Activated CD4-positive, alpha-beta T cell treated with anti-CD3 and anti-CD28 coated beads for 36 hours (primary cell): ENCODE results near the gene PIWIL4. TPM values are rescaled to one million over a fixed set of nuclear protein-coding genes. Genes with fewer than 3 reads are reported as not detected.
A peak's percentile ranks its signal among the peaks of the same experiment; 100 is the strongest.

Experiments used
- ATAC-seq: fragments of 200-7000 bp; cut with Tn5 transposase; one replicate; pipeline ENCODE4 v1.10.0; 2021; ENCODE audit warnings: mild to moderate bottlenecking, moderate library complexity
- CTCF ChIA-PET: fragments of 350-600 bp; sonication (Branson Sonifier 250); formaldehyde crosslinking; loops from one replicate; lab custom pipeline; 2021; ENCODE audit warnings: antibody characterized with exemption; lab: Charles Lee
- POLR2A ChIA-PET: fragments of 350-600 bp; sonication (Branson Sonifier 250); formaldehyde crosslinking; loops from one replicate; lab custom pipeline; 2021; ENCODE audit warnings: antibody characterized with exemption, inconsistent platforms; lab: Charles Lee
- DNase-seq: peaks from one replicate; pipeline ENCODE4 v3.0.0-alpha.2; 2020
- H3K27ac Mint-ChIP-seq: one replicate; pipeline ENCODE4 v1.8.0; 2021; ENCODE audit warnings: mixed read lengths
- H3K27me3 Mint-ChIP-seq: one replicate; pipeline ENCODE4 v1.8.0; 2021; ENCODE audit warnings: mixed read lengths
- H3K36me3 Mint-ChIP-seq: one replicate; pipeline ENCODE4 v1.8.0; 2021; ENCODE audit warnings: low read depth, mixed read lengths
- H3K4me1 Mint-ChIP-seq: one replicate; pipeline ENCODE4 v1.8.0; 2021; ENCODE audit warnings: mixed read lengths
- H3K4me3 Mint-ChIP-seq: one replicate; pipeline ENCODE4 v1.8.0; 2021; ENCODE audit warnings: mild to moderate bottlenecking, moderate library complexity, mixed read lengths
- H3K9me3 Mint-ChIP-seq: one replicate; pipeline ENCODE4 v1.8.0; 2021; ENCODE audit warnings: low read depth, mixed read lengths
- intact Hi-C, 2 experiments: fragments of 100-400 bp; cut with DNase I in 1 of 2; cut with micrococcal nuclease in 1 of 2; formaldehyde crosslinking; loops; one replicate each; pipeline versions ENCODE4 v1.14.2 to v1.15.1; 2022 to 2024; cut with DNase I, micrococcal nuclease
- total RNA-seq, 2 experiments: library from RNA; stranded (reverse); gene quantifications; one replicate each; pipeline ENCODE4 v1.2.3, GENCODE V29; 2021

Gene PIWIL4
- total RNA-seq, 2 experiments from 2014 or later: 0.37 to 0.48 TPM

DNA sequence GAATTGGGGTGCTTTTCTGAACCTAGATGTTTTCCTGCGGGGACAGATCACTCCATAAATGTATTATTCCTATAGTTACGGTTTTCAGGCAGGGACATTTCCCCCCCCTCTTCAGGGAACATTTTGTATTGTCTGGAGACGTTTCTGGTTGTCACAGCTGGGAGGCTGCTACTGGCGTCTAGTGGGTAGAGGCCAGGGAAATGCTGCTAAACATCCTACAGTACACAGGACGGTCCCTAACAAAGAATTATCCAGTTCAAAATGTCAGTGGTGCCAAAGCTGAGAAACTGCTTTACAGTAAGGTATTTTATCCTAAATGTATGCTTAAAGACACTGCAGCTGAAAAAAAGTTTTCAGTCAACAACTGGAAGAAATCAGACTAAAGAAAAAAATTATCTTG, 19.4 kb downstream of the PIWIL4 start:
- CTCF ChIA-PET: interaction anchor here (1.9 to 2.0 kb wide), 2 partner anchors 10 to 67 kb away, joined by 6 to 7 read pairs; no protein-coding TSS in a partner anchor
- Mint-ChIP-seq H3K4me3 (no peak overlapping the region), H3K4me1 (peaks cover 4% of the 10 kb centered on the region), H3K27ac (no peak overlapping the region), H3K27me3 (no peaks in the 10 kb centered on the region), H3K9me3 (no peaks in the 10 kb centered on the region), H3K36me3 (no peaks in the 10 kb centered on the region)
- ATAC-seq (no peak), DNase-seq (no peak)
- POLR2A ChIA-PET: no interaction called here
- intact Hi-C loops: no loop called here

DNA sequence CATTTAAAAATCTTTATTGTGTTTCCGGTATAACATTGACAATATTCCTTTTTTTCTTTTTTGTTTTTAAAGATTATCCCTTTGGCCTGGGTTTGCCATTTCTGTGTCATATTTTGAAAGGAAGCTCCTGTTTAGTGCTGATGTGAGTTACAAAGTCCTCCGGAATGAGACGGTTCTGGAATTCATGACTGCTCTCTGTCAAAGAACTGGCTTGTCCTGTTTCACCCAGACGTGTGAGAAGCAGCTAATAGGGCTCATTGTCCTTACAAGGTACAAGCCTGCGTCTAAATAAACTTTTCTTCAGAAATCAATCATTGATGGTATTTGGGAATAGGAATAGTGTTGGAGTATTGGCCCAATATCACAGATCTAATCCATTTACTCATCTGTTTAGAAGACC, 19.8 kb downstream of the PIWIL4 start:
- Mint-ChIP-seq H3K4me3 (no peak overlapping the region), H3K9me3 (no peaks in the 10 kb centered on the region), H3K27me3 (no peaks in the 10 kb centered on the region), H3K4me1 (peaks cover 4% of the 10 kb centered on the region), H3K36me3 (no peaks in the 10 kb centered on the region), H3K27ac (no peak overlapping the region)
- CTCF ChIA-PET: interaction anchor here (1.9 to 2.0 kb wide), 2 partner anchors 9 to 67 kb away, joined by 6 to 7 read pairs; no protein-coding TSS in a partner anchor
- ATAC-seq (no peak), DNase-seq (no peak)
- intact Hi-C loops: no loop called here
- POLR2A ChIA-PET: no interaction called here

DNA sequence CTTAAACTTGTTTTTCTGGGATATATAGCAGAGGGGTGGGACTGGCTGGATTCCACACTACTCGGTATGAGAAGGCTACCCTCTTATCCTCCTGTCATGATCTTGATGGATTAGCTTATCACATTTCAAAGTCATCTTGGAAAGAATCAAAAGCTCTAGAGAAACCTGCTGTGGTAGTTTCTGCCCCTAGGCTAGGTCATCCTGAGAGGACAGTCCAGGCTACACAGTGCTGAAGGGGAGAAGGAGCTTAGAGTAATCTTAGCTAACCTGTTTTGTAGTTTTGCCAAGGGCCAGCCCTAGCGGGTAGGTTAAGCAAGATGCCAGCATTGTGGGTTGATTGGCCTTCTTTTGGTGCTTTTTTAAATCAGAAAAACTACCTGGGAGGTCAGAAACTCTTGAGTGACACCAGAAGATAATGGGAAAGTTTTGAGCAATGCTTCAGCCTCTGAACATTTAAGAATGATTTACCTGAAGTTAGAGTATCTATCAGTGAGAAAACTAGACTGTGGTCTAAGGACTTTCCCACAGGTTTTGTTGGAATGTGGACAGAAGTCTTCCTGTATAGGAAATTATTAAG, 21.3 kb downstream of the PIWIL4 start:
- no peaks in the 10 kb centered on the region for H3K27me3 Mint-ChIP-seq
- no peak overlapping the region for H3K27ac Mint-ChIP-seq
- no peak for DNase-seq
- no peaks in the 10 kb centered on the region for H3K4me1 Mint-ChIP-seq
- H3K4me3 Mint-ChIP-seq: no peak overlapping the region
- intact Hi-C loops: no loop called here
- H3K36me3 Mint-ChIP-seq: no peaks in the 10 kb centered on the region
- no peaks in the 10 kb centered on the region for H3K9me3 Mint-ChIP-seq
- ChIA-PET CTCF (interaction anchor here (1.9 to 2.0 kb wide), 2 partner anchors 8 to 69 kb away, joined by 6 to 7 read pairs; no protein-coding TSS in a partner anchor), POLR2A (no interaction called here)
- no peak for ATAC-seq

- no peaks in the 10 kb centered on the region for H3K27me3 Mint-ChIP-seq
- DNase-seq: no peak
- intact Hi-C loops: no loop called here
- no peaks in the 10 kb centered on the region for H3K36me3 Mint-ChIP-seq
- CTCF ChIA-PET: no interaction called here
- POLR2A ChIA-PET: no interaction called here
- H3K4me3 Mint-ChIP-seq: no peak overlapping the region
- no peaks in the 10 kb centered on the region for H3K9me3 Mint-ChIP-seq
- ATAC-seq: no peak
- H3K4me1 Mint-ChIP-seq: no peaks in the 10 kb centered on the region
- H3K27ac Mint-ChIP-seq: no peak overlapping the region
Measured at GRCh38 chr11:94590352-94591041, 23.3 kb downstream of the PIWIL4 start.

DNA sequence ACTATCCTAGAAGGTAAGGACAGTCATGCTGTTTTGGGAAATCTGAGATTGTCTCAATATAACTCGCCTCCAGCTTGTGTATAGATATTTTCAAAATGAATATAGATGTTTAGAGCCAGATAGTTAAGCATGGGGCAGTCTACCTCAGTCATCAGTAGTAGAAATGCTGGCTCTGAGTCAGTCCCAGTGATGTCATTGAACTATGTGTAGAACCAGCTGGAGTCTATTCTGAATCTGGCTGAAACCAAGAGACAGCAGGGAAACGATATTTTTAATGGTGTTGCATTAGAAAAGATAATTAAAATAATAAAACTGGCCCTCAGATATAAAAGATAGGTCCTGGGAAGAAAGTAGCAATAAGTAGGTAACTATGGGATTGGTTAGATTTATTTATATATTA, 25.9 kb downstream of the PIWIL4 start:
- ChIA-PET CTCF (interaction anchor here (1.2 kb wide), 1 partner anchor 12 kb away, joined by 3 read pairs; no protein-coding TSS in a partner anchor), POLR2A (no interaction called here)
- peak; percentile 51 for ATAC-seq
- H3K9me3 Mint-ChIP-seq: no peaks in the 10 kb centered on the region
- H3K4me3 Mint-ChIP-seq: no peak overlapping the region
- DNase-seq: no peak
- no peaks in the 10 kb centered on the region for H3K4me1 Mint-ChIP-seq
- no peaks in the 10 kb centered on the region for H3K27me3 Mint-ChIP-seq
- no peak overlapping the region for H3K27ac Mint-ChIP-seq
- no peaks in the 10 kb centered on the region for H3K36me3 Mint-ChIP-seq
- intact Hi-C loops: no loop called here

- no peak overlapping the region for H3K27ac Mint-ChIP-seq
- CTCF ChIA-PET: interaction anchor here (1.5 to 1.7 kb wide), 2 partner anchors 8 to 20 kb away, joined by 3 to 6 read pairs; no protein-coding TSS in a partner anchor
- H3K4me1 Mint-ChIP-seq: no peaks in the 10 kb centered on the region
- no peaks in the 10 kb centered on the region for H3K9me3 Mint-ChIP-seq
- intact Hi-C loops: no loop called here
- no peak overlapping the region for H3K4me3 Mint-ChIP-seq
- H3K36me3 Mint-ChIP-seq: no peaks in the 10 kb centered on the region
- DNase-seq (no peak), ATAC-seq (no peak)
- H3K27me3 Mint-ChIP-seq: no peaks in the 10 kb centered on the region
- POLR2A ChIA-PET: no interaction called here
Measured at GRCh38 chr11:94595076-94595475, 27.9 kb downstream of the PIWIL4 start.

- ATAC-seq (no peak), DNase-seq (peak; percentile 6)
- Mint-ChIP-seq H3K27me3 (no peaks in the 10 kb centered on the region), H3K27ac (no peak overlapping the region), H3K4me3 (no peak overlapping the region), H3K9me3 (no peaks in the 10 kb centered on the region), H3K36me3 (no peaks in the 10 kb centered on the region), H3K4me1 (peaks cover under 1% of the 10 kb centered on the region)
- CTCF ChIA-PET: no interaction called here
- POLR2A ChIA-PET: no interaction called here
- intact Hi-C loops: no loop called here
Measured at GRCh38 chr11:94597896-94598295, 30.7 kb downstream of the PIWIL4 start.

GRCh38 chr11:94599510-94599909, 32.3 kb downstream of the PIWIL4 start:
- H3K27ac Mint-ChIP-seq: no peak overlapping the region
- DNase-seq (no peak), ATAC-seq (no peak)
- H3K4me1 Mint-ChIP-seq: peaks cover 2% of the 10 kb centered on the region
- H3K36me3 Mint-ChIP-seq: no peaks in the 10 kb centered on the region
- intact Hi-C loops: no loop called here
- no peaks in the 10 kb centered on the region for H3K9me3 Mint-ChIP-seq
- POLR2A ChIA-PET: no interaction called here
- no peak overlapping the region for H3K4me3 Mint-ChIP-seq
- no peaks in the 10 kb centered on the region for H3K27me3 Mint-ChIP-seq
- CTCF ChIA-PET: interaction anchor here (0.5 to 0.9 kb wide), 3 partner anchors 77 to 82 kb away, joined by 3 read pairs; no protein-coding TSS in a partner anchor

DNA sequence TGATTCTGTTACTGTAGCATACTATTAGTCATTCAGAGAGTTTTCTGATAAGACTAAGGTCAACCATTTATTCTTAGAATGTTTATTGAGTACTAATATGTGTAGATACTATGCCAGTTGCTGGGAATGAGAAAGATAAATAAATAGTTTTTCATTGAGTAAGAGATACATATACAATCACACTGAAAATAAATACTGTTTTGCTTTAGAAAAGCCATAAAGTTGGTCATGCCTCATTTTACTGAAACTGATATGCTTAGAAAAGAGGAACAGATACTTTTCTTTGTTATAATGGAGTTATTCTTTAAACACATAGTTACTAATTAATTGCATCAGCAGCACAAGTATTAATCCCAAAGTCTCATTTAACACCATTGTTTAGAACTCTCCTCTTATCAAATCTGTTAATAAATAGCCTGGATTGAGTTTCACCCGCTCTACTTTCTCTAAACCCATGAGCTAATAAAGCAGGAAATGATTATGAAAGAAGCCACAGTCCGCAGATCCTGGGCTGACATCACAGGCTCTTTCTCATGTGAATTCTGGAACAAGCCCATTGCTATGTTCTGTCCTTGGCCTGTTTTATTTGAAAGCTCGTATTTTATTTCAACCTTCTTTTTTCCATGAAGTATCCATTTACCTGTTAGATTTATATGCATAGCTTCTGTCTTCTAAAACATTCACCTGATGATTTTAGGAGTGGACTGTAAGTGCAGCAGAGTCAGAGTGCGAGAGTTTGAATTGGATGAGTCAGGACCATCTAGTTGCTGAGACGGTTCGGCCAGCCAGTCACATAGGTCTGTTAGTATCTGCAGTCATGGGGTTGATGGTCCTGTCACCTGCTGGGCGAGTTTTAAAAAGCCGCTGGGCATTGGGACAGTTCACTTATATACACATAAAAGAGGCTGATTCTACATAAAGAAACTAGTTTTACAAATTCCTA, 35.5 kb downstream of the PIWIL4 start:
- intact Hi-C loops: loop anchor here (1.0 to 10.0 kb wide), 2 partner anchors 83 to 708 kb away; no protein-coding TSS in a partner anchor
- Mint-ChIP-seq H3K4me3 (no peak overlapping the region), H3K27me3 (no peaks in the 10 kb centered on the region), H3K36me3 (no peaks in the 10 kb centered on the region), H3K9me3 (no peaks in the 10 kb centered on the region), H3K27ac (no peak overlapping the region), H3K4me1 (peaks cover 2% of the 10 kb centered on the region)
- CTCF ChIA-PET: interaction anchor here (0.8 to 2.0 kb wide), 8 partner anchors 9 to 708 kb away, joined by 3 to 11 read pairs (median 4); no protein-coding TSS in a partner anchor
- ATAC-seq: peak; percentile 92
- POLR2A ChIA-PET: no interaction called here
- peak; percentile 76 for DNase-seq

DNA sequence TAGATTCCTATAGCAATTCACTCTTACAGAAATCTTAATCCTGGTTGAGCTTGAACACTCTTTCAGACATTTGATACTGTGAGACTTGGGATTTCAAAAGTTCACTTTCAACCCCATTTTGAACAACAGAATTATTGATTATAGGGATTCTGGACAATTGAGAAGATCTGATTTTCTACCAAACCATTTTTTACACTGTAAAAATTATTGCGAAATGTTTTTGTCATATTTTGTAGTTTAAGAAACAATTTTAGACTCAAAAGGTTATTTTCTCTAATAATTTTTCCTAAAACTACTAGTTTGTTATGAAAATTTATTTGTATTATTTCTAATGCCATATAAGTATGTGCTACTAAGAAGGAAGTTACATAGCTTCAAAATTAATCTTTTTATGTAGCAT, 36.4 kb downstream of the PIWIL4 start:
- CTCF ChIA-PET: interaction anchor here (0.8 to 2.0 kb wide), 8 partner anchors 8 to 708 kb away, joined by 3 to 11 read pairs (median 3); partner anchors contain the start of gene C11orf97

DNA sequence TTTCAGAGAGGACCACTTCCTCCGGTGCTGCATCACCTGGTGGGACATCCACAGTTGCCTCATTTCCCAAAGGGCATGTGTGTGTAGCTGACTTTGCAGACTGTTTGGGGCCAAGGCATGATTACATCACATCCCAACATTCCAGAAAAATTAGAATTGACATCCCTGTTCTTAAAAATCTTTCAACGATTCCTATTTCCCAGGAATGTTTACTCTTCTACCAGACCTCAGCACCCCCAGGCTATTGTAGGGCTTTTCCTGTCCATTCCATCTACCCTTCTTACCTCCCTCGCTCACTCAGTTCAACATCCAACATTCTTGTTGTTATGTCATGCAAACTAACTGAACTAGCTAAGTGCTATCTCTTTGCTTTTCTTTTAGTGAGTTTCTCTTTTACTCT, 37.3 kb downstream of the PIWIL4 start:
- no peak overlapping the region for H3K4me3 Mint-ChIP-seq
- intact Hi-C loops: loop anchor here in 1 of 2 experiments (10.0 kb wide), 1 partner anchor 710 kb away; no protein-coding TSS in a partner anchor
- DNase-seq (no peak), ATAC-seq (no peak)
- H3K27ac Mint-ChIP-seq: no peak overlapping the region
- ChIA-PET CTCF (interaction anchor here (0.6 to 1.5 kb wide), 5 partner anchors 12 to 1314 kb away, joined by 3 read pairs; partner anchors contain the start of gene C11orf97), POLR2A (interaction anchor here (0.6 kb wide), 1 partner anchor 1188 kb away, joined by 3 read pairs; no protein-coding TSS in a partner anchor)
- no peaks in the 10 kb centered on the region for H3K9me3 Mint-ChIP-seq
- no peaks in the 10 kb centered on the region for H3K27me3 Mint-ChIP-seq
- H3K36me3 Mint-ChIP-seq: no peaks in the 10 kb centered on the region
- H3K4me1 Mint-ChIP-seq: peaks cover 2% of the 10 kb centered on the region

More for the DNA sequence above, 36.4 kb downstream of the PIWIL4 start:
- Mint-ChIP-seq H3K36me3 (no peaks in the 10 kb centered on the region), H3K27ac (no peak overlapping the region), H3K4me3 (no peak overlapping the region), H3K4me1 (peaks cover 2% of the 10 kb centered on the region), H3K9me3 (no peaks in the 10 kb centered on the region), H3K27me3 (no peaks in the 10 kb centered on the region)
- DNase-seq (no peak), ATAC-seq (no peak)
- POLR2A ChIA-PET: no interaction called here
- intact Hi-C loops: loop anchor here (1.0 to 10.0 kb wide), 2 partner anchors 84 to 709 kb away; no protein-coding TSS in a partner anchor
